ENCODE data around the gene ZNF641. TPM values are rescaled to one million over a fixed set of nuclear protein-coding genes. Genes with fewer than 3 reads are reported as not detected.

ZNF641 gene
- total RNA-seq, 3 donors from 2014 or later, result 12.9 to 20.7 (median 13.5) TPM

DNA sequence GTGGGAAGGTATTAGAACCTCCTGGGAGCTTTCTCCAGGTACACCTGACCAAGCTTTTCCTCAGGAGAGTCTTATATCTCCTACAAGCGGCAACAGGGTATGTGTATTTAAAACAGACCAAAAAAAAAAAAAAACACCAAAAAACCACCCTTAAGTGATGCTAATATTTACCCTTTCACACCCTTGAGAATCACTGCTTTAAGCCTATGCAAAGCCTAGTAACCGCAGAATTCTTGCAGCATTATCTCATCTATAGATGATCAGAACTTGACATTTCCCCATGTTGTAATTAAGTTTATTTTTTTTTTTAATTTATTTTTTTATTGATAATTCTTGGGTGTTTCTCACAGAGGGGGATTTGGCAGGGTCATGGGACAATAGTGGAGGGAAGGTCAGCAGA, 19.3 kb downstream of the ZNF641 start:
- Histone ChIP-seq H3K4me1 (ENCODE audit: low read depth) (no peaks in the 10 kb centered on the region), H3K9me3 (no peaks in the 10 kb centered on the region), H3K4me3 (no peak overlapping the region), H3K36me3 (ENCODE audit: low read depth) (no peaks in the 10 kb centered on the region)
- no peak for DNase-seq
- TF ChIP-seq, protein P1, sequence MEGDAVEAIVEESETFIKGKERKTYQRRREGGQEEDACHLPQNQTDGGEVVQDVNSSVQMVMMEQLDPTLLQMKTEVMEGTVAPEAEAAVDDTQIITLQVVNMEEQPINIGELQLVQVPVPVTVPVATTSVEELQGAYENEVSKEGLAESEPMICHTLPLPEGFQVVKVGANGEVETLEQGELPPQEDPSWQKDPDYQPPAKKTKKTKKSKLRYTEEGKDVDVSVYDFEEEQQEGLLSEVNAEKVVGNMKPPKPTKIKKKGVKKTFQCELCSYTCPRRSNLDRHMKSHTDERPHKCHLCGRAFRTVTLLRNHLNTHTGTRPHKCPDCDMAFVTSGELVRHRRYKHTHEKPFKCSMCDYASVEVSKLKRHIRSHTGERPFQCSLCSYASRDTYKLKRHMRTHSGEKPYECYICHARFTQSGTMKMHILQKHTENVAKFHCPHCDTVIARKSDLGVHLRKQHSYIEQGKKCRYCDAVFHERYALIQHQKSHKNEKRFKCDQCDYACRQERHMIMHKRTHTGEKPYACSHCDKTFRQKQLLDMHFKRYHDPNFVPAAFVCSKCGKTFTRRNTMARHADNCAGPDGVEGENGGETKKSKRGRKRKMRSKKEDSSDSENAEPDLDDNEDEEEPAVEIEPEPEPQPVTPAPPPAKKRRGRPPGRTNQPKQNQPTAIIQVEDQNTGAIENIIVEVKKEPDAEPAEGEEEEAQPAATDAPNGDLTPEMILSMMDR (IDR thresholded peaks at IDR 0.05), result no peak
- intact Hi-C loops (cut with DNase I, micrococcal nuclease), result no loop called here
- ATAC-seq, result no peak

DNA sequence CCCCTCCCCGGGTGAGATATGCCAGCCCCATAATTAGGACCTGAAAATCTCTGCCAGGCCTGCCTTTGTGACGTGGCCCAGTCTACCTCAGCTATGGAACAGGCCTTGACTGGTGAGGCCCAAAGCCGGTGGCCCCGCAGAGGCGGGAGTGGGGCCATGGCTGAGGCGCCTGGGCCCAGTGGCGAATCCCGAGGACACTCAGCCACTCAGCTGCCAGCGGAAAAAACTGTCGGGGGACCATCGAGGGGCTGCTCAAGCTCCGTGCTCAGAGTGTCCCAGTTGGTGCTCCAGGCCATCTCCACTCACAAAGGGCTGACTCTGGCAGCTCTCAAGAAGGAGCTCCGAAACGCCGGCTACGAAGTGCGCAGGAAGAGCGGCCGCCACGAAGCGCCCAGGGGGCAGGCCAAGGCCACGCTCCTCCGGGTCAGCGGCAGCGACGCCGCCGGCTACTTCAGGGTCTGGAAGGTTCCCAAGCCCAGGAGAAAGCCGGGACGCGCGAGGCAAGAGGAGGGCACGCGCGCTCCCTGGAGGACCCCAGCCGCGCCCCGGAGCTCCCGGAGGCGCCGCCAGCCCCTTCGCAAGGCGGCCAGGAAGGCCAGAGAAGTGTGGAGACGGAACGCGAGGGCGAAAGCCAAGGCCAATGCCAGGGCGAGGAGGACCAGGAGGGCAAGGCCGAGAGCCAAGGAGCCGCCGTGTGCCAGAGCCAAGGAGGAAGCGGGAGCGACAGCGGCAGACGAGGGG, 21.4 kb downstream of the ZNF641 start:
- Histone ChIP-seq H3K36me3 (ENCODE audit: low read depth) (no peaks in the 10 kb centered on the region), H3K4me1 (ENCODE audit: low read depth) (no peaks in the 10 kb centered on the region), H3K9me3 (no peaks in the 10 kb centered on the region), H3K4me3 (no peak overlapping the region)
- intact Hi-C loops (cut with DNase I, micrococcal nuclease), result no loop called here
- TF ChIP-seq, protein P1 (IDR thresholded peaks at IDR 0.05), result no peak
- no peak for ATAC-seq
- DNase-seq, result no peak

DNA sequence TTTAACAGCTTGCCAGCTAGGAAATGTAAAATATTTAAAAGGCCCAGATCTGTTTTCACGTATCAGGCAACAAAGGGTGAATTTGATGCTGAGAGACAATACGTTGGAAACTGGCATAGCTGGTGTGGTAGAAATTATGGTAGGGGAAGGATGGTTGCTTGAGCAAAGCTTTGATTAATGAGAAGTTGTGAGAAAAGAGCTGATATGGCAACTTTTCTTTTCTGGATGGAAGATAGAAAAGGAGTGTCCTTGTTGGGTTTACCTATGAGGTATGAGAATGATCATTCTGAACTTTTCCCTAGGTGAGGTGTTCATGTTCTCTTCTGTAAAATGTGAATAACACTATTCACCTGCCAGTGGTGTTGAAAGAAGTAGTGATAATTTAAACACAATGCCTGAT, 34.2 kb downstream of the ZNF641 start:
- ATAC-seq, result no peak
- no peak overlapping the region for H3K4me3 ChIP-seq
- intact Hi-C loops (cut with DNase I, micrococcal nuclease), result no loop called here

DNA sequence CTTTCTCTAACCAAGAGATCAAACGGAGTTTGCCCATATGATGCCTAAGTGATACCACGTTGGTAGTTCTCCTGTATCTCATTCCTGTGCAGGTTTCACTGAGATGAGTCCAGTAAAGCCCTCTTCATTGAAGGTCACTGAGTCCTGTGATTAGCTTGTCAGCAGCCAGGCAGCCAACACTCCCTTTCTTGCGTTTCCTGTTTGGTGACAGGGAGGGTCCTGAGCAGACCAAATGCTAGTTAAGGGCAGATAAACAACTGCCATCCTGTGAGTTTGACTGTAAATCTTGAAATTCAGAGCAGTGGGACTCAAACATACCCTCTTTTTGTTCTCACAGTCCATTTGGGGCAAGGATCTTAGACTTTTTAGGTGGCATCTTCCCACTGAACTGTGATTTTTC, 39.4 kb downstream of the ZNF641 start:
- intact Hi-C loops (cut with DNase I, micrococcal nuclease), result no loop called here
- H3K9me3 ChIP-seq, result no peaks in the 10 kb centered on the region
- no peaks in the 10 kb centered on the region for H3K36me3 ChIP-seq (ENCODE audit: low read depth)
- H3K4me1 ChIP-seq (ENCODE audit: low read depth), result no peaks in the 10 kb centered on the region
- DNase-seq (no peak), ATAC-seq (no peak)
- TF ChIP-seq, protein P1 (IDR thresholded peaks at IDR 0.05), result no peak
- H3K4me3 ChIP-seq, result no peak overlapping the region

More for the DNA sequence above, 34.2 kb downstream of the ZNF641 start:
- H3K4me1 ChIP-seq (ENCODE audit: low read depth), result no peaks in the 10 kb centered on the region
- DNase-seq, result no peak
- no peaks in the 10 kb centered on the region for H3K9me3 ChIP-seq
- H3K36me3 ChIP-seq (ENCODE audit: low read depth), result no peaks in the 10 kb centered on the region
- TF ChIP-seq, protein P1 (IDR thresholded peaks at IDR 0.05), result no peak

DNA sequence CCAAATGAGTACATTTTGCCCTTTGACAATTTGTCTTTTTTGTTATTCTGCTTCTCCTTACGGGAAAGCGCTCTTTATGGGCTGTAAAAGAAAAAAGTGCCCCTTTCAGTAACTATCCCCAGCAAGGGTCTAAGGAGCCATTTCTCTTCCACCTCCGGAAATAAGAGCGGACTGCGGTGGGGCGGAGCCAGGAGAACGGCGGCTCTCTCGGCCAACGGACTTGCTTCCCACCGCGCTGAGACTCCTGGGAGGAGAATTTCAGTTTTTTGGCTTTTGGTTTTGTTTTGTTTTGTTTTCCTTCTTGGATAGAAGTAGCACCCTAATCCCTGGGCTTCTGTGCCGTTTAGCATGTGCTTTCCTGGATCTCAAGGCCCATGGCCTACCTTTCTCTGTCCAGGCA, 43.5 kb downstream of the ZNF641 start:
- H3K4me3 ChIP-seq, result no peak overlapping the region
- ATAC-seq, result no peak
- intact Hi-C loops (cut with DNase I, micrococcal nuclease), result no loop called here
- TF ChIP-seq, protein P1 (IDR thresholded peaks at IDR 0.05), result no peak
- no peak for DNase-seq
- H3K9me3 ChIP-seq, result no peaks in the 10 kb centered on the region
- no peaks in the 10 kb centered on the region for H3K4me1 ChIP-seq (ENCODE audit: low read depth)
- no peaks in the 10 kb centered on the region for H3K36me3 ChIP-seq (ENCODE audit: low read depth)
